HG03575 (cell line): ENCODE measurements around the gene SDF2L1.
"Not testable (repeated sequence)": the region's sequence is repeated elsewhere in the genome, so short reads cannot be mapped to it uniquely, and the experiment has no call there.

Experiments used
- ATAC-seq: cut with Tn5 transposase; IDR thresholded peaks from one replicate; pipeline ENCODE4 v1.9.1; 2021; ENCODE audit not compliant: unreplicated experiment, insufficient number of reproducible peaks, low FRiP score; ENCODE audit errors: extremely low read depth

Gene SDF2L1

DNA sequence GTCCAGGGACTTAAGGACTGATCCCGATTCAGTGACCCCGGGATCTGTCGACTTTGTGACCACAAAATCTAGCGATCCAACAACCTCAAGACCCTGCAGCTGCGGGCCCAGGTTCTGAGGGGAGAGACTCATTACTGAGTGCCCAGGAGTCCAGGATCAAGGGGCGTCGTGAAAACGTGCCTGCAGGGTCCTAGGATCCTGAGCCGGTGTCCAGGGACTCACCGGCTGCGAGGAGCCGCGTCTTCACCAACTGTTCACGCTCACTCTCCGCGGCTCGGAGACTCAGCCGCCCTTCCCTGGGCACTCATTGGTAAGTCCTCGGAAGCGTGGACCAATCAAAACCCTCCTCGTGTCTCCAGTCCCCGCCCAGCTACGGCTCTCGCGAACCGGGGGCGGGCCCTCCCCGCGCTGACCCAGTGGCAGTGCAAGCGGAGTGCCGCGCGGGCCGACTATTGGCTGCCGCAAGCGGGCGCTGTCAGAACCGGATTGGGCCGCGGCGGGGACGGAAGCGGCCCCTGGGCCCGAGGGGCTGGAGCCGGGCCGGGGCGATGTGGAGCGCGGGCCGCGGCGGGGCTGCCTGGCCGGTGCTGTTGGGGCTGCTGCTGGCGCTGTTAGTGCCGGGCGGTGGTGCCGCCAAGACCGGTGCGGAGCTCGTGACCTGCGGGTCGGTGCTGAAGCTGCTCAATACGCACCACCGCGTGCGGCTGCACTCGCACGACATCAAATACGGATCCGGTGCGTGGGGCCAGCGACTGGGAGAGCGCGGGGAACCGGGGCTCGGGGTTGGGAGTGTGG is at the start of gene SDF2L1:
Gene SDF2L1 (plus strand): TSS at position 514 of the 795 bp plus-strand sequence. CDS start 35 bp downstream, at position 549.
- ATAC-seq, result no peak

DNA sequence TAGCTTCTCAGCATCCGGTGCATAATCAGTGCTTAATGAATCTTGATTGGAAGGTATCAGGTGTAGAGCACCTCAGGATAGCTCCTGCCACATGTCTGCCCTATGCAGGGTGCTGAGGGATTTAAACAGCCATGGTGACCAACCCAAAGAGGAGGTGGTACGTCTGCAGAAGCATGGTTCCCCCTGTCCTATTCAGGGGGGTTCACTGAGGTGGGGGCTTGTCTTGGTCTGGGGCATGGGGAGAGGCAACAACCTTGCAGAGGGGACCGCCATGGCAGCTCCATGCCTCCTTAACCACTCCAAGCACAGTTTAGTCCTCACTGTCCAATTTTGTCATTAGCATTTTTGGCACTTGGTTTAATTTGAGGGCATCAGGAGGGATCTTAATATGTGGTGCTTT is 49.7 kb upstream of the SDF2L1 start:
- ATAC-seq, result no peak

DNA sequence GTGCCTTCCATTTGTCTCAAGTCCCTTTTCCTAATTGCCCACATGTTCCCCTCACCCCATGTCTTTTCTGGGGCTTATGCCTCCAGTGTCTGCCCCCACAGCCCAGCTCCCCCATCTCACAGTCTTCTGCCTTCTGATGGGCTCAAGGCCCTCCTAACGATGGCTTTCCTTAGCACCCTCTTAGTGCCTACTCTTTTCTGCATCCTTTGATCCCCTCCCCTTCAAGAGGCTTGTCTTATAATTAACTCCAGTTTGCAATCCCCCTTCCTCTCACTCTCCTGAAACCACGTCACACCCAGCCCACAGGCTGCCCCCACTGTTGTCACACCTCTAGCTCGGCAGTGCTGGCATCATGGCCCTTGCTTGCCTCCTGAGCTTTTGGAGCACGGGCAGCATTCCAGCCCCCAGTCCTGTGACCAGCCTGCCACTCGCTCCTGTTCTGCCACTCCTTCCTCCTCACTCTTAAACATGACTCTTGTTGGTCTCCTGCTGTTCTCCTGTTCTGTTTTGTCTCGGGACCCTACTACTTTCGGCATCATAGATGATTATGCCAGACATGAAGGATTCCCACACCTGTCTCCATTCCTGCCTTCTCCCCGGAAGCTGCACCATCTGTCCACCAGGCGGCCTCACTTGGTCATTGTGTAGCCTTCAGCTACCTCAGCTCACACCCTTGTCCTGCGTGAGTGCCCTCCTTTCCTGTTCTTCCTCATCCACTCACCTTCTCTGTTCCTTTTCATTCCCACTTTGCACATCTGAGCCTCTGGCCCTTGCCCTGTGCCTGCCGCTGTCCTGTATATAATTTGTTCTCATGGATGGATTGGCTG is 48.5 kb upstream of the SDF2L1 start:
- no peak for ATAC-seq

- no peak for ATAC-seq
Observed at GRCh38 chr22:21594865-21595452, 47.1 kb upstream of the SDF2L1 start.

GRCh38 chr22:21596356-21597135 is 45.6 kb upstream of the SDF2L1 start:
- ATAC-seq, result not testable (repeated sequence)

DNA sequence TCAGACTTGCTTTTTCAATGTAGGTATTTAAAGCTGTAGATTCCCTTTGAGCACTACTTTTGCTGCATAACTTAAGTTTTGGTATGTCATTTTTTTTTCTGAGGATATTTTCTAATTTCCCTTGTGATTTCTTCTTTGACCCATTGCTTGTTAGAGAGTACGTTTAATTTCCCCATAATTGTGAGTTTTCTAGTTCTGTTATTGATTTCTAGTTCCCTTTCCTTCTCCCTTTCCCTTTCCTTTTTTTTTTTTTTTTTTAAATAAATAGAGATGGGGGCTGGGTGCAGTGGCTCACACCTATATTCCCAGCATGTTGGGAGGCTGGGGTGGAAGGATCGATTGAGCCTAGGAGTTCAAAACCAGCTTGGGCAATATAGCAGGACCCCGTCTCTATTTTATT is 43.8 kb upstream of the SDF2L1 start:
- no peak for ATAC-seq

DNA sequence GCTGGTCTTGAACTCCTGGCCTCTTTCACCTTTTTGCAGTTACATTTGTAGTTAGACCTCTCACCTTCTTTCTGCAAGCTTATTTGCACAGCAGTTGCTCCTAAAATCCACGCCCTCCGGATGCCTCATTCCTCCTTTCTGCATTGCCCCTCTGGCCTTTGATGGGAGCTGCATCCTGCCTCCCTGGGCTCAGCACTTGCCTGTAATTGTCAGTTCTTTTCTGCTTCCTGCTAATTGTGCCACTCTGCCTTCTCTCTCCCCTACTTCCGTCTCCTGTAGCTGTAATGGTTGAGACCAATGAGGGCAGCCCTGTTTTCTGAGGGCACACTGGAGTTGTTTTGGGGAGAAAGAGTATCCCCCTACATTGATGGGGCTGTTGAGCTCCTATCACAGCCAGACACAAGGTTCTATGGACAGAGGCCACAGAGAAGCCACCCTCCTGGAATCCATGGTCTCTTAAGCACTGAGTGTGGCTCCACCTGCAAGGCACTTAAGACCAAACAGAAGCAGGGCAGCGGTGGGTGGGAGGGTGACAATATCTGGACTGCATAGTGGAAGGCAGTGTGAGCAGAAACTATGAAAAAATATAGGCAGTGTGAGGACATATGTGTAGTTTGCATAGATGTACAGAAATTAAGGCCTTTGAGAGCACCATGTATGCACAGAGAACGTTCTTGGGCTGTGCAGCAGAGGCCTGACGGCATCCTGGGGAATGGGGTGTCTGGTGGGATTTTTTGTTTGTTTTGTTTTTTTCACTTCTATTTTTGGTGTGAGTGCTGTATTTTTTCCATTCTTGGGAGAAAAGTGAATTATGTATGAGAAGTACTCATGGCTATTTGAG is 42.8 kb upstream of the SDF2L1 start:
- ATAC-seq, result no peak

DNA sequence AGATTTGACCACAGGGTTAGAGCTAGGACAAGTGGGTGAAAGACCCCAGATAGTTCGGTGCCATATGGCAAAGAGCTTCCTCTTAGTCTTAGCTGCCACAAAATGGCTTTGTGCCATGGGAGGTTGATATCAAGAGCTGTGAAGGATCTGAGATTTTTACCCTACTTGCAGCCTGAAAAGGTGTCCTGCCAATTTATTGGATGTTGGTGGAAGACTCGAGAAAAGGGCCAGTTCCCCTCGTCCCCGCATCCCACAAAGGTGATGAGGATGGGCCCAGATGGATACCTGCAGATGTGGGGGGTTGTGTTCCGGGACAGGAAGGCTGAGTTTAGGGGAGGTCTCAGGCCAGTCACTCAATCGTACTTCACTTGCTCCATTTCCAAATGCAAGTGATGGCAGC is 39.5 kb upstream of the SDF2L1 start:
- ATAC-seq, result no peak

DNA sequence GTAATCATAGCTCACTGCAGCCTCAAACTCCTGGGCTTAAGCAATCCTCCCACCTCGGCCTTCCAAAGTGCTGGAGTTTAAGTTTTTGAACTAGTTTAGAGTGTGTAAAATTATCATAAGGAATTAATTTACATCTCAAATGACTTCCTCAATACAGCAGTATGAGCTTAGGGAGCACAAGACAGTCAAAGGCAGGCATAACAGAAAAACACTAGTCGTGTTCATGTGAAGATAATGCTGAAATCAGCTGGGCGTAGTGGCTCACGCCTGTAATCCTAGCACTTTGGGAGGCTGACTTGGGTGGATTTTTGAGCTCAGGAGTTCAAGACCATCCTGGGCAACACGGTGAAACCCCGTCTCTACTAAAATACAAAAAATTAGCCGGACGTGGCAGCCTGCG is 38.1 kb upstream of the SDF2L1 start:
- ATAC-seq, result no peak

- no peak for ATAC-seq
Observed at GRCh38 chr22:21605887-21606564, 36.1 kb upstream of the SDF2L1 start.

DNA sequence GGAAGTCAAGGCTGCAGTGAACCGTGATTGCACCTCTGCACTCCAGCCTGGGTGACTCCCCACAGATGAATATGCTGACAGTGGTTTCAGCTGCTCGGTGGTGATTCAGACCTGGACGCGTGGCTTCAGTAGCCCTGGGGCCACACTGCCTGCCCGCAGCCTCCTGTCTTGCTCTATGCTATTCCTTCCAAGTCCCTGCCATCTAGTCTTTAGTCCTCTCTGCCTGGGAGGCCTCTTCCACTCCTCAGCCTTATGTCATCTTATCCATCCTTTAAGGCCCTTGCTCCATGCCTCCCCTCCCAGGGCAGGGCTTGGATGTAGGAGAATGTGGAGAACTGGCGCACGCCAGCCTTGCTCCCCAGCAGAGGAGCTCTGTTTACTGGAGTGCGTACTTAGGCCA is 35.3 kb upstream of the SDF2L1 start:
- ATAC-seq, result no peak

DNA sequence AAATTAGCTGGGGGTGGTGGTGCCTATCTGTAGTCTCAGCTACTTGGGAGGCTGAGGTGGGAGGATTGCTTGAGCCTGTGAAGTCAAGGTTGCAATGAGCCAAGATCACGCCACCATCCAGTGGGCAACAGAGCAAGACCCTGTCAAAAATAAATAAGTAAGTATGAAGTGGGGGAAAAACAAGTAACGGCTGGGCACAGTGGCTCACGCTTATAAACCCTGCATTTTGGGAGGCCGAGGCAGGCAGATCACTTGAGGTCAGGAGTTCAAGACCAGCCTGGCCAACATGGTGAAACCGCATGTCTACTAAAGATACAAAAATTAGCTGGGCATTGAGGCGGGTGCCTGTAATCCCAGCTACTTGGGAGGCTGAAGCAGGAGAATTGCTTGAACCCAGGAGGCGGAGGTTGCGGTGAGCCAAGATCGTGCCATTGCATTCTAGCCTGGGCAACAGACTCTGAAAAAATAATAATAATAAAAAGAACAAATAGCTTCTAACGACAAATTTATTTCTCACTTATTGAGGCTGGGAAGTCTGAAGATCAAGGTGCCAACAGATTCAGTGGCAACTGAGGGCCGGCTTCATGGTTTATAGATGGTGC is 32.4 kb upstream of the SDF2L1 start:
- not testable (repeated sequence) for ATAC-seq

- no peak for ATAC-seq
Observed at GRCh38 chr22:21611210-21611977, 30.7 kb upstream of the SDF2L1 start.

GRCh38 chr22:21612858-21613257 is 29.2 kb upstream of the SDF2L1 start:
- no peak for ATAC-seq

- ATAC-seq, result no peak
Observed at GRCh38 chr22:21613553-21614233, 28.4 kb upstream of the SDF2L1 start.

GRCh38 chr22:21615731-21616130 is 26.4 kb upstream of the SDF2L1 start:
- ATAC-seq, result no peak
